GM18951 (cell line): ENCODE data around the gene RAB30.
"Not testable (repeated sequence)": the region's sequence is repeated elsewhere in the genome, so short reads cannot be mapped to it uniquely, and the experiment has no call there.

Experiments used
- POLR2A ChIP-seq: IDR thresholded peaks from 4 replicates; pipeline ENCODE4 v1.6.1; 2011; ENCODE audit warnings: mild to moderate bottlenecking; ENCODE audit not compliant: insufficient read length, insufficient read depth; ENCODE audit errors: extremely low read depth
- in situ Hi-C: fragments of 300-500 bp; cut with MboI; formaldehyde crosslinking; loops from one replicate; pipeline ENCODE4 v1.12.0; 2022; ENCODE audit warnings: low sequenced_read_pairs, mixed read lengths, inconsistent platforms; ENCODE audit not compliant: unreplicated experiment

RAB30 gene

DNA sequence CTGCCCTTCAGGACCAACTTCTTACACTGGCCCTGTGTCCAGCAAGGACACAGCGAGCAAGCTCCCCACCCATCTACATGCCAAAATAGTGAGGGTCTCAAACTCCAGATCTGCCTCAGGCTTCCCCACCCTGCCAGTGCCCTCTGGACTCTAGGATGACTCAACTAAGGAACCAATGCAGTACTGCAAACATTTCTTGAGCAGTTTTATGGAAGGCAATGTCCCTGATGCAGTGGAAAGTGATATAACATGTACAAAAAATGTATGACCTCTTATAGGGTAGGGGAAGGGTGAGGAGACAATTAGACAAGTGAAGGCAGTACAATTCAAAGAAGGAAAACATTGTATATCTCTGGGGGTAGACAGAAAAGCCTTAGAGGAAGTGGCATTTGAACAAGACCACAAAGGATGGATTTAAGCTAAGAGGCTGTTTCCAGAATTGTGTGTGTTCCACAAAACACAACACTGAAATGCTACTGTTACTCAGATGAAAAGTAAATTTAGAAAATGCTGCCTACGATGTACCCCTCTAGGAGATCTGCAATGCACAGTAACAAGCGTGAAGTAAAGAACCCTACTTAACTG is 47.3 kb downstream of the RAB30 start:
- in situ Hi-C loops, result no loop called here
- no peak for TF ChIP-seq POLR2A

DNA sequence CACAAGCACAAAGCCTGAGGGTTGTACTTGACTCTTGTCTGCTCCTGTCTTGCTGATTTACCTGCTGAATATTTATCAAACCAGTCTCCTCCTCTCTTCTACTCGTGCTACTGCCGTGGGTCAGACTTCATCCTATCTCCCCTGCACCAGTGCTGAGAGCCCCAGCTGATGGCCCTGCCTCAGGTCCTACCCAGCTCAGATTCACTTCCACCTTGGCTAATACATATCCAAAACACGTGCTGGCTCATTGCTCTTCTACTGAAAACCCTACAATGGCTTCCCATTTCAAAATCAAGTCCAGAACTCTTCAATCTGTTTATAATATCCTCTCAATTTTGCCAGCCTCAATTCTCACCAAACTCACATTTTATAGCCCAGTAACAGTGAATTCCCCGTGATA is 48.3 kb downstream of the RAB30 start:
- in situ Hi-C loops, result no loop called here
- TF ChIP-seq POLR2A, result no peak

DNA sequence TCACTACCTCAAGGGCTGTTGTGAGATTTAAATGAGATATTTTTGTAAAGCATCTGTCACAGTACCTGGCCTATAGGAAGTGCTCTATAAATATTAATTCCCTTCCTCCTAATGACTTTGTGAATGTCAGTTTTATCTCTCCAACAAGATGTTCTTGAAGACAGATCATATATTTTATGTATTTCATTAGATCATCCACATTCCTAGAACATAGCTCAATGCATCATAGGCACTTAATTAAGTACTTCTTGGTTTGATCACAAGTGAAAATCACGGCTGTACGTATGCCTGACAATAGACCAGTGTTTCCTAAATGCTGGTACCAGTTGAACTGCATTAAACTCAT is 49.9 kb downstream of the RAB30 start:
- TF ChIP-seq POLR2A, result no peak
- in situ Hi-C loops, result no loop called here

DNA sequence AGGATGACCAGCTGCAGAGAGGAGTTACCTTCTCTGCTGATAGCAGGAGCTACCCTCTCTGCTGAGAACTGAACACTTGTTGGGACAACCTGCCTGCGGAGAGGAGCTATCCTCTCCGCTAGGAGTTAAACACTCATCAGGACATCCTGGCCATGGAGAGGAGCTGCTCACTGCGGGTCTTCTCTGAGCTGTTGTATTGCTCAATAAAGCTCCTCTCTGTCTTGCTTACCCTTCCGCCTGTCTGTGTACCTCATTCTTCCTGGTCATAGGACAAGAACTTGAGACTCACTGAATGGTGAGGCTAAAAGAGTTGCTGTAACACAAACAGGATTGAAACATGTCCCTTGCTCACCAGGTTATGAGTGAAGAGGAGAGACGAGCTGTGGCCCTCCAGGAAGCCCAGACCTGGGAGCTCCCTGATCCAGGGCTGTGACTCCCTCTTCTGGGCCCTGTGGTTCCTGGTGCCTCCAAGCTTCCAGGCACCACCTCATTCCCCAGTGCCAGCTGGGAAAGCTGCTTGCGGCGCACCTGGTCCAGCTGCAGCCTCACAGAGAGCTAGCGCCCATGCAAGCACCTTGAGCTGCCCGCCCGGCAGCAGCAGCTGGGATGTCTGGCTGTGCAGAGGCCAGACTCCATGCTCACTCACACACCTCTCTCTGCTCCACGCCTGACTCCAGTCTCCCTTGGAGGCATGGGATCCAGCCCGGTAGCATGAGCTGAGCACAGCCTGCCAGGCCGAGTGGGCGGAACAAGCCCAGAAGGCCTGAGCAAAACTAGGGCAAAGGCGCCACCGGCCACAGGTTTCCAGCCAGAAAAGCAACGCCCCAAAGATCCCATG is 50.5 kb downstream of the RAB30 start:
- no peak for TF ChIP-seq POLR2A
- in situ Hi-C loops, result no loop called here

DNA sequence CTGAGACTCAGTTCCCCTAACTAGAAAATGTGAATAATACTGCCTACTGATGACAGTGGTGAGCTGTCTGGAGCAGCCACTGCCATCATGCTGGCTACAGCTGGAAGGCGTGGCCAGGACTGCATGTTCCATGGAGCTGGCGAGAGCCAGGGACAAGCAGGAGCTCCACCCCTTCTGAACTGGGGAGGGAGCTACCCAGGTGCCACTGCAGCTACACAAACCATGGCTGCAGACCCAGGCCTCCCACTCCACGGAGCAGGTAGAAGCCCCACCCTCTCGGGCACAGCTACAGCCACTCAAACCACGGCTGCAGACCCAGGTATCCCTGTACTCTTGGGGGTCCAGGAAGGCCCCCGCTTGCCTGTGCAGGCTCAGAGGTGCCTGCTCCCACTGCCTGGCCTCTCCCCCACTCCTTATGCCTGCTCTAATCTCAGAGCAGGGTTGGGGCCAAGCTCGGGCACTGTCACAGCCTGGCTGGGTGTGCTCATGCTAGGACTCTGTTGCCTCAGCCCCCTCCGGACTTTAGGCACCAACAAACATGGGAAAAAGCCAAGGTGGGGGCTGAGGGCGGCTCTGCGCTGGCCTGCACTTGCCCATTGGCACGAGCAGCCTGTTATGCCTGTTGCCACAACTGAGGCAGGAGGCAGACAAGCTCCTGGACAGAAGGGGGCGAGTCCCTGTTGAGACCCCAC is 51.7 kb downstream of the RAB30 start:
- no peak for TF ChIP-seq POLR2A
- in situ Hi-C loops, result no loop called here

DNA sequence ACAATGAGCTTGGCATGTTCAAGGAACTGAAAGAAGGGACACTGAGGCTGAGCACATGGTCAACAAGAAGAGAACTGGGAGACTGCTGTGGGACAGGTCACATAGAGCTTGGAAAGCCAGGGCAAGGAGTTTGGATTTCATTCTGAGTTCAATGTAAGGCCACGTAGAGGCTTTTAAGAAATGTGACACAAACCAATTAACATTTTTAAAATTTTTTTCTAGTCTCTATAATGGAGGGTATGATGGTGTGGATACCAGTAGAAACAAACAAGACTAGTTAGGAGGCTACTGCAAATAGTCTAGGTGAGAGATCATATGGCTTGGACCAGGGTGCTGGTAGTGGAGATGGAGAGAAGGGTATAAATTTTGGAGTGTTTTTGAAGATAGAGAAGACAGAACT is 56.7 kb downstream of the RAB30 start:
- in situ Hi-C loops, result no loop called here

DNA sequence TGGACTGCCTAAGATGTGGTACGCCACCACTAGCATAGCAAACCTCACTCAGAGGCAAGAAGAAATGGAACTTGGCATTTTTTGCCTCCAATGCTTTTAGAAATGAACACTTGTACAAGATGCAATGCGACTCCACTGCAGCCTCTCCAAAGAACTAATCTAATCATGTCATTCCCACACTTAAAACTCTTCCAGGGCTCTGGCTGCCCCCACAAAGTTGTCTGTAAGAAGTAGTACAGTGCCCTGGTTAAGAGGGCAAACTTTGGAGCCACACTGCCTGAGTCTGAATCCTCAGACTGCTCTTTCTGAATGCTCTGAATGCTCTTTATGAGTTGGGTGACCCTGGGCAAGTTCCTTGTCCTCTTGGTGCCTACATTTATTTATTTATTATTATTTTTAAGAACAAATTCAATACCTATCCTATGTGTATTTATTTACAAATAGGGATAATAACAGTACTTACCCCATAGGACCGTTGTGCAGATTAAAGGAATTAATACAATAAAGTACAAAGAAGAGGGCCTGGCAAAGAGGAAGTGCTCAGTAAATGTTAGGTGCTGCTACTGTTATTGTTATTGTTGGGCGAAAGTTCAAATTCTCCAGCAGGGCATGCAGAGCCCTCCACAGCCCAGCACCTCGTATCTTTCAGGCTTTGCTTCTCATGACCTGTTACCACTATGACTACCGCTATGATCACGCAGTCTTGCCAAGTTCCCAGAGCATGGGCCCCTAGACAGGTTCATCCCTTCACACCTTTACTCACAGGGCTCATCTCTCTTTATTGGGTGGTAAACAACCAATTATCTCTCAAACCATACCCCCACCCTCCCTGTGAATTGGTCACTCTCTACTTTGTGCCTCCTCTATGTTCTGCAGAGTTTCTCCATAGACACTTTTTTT is 59.3 kb downstream of the RAB30 start:
- in situ Hi-C loops, result no loop called here
- TF ChIP-seq POLR2A, result no peak

More for the DNA sequence above, 56.7 kb downstream of the RAB30 start:
- TF ChIP-seq POLR2A, result no peak

DNA sequence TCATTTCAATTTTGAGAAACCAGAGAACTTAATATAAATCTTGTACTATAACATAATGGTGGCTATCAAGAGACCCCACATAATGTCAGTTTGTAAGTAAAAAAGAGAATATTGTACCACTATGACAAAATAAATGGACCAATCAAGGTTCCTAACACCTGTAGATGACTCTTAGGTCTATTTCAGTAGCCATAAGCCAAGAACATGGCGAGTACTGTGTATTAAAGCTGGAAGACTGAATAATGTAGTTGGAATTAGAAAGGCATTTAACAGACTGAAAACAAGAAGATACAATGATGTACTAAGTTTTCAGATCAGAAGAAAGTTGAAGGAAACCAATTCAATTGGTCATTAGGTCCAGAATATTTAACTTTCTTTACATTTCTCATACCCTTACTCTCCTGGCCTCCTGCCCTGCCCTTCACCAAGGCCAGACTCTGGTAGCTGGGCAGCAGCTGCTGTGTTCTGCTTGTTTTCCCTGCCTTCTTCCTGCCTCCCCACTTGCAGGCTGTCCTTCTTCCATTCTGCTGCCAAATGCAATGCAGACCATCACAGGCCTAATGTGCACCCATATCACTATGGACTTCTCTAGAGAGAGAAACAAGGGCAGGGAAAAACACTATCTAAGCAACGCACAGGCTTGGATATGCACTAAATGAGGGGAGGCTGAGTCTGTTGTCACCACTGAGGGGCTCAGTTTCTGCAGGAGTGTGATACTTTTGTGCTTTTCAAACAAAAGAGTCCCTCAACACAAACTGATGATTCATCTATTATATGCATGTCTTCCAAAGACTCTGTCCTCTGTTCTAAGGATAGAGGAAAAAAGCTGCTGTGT is 60.1 kb downstream of the RAB30 start:
- no peak for TF ChIP-seq POLR2A
- in situ Hi-C loops, result no loop called here

DNA sequence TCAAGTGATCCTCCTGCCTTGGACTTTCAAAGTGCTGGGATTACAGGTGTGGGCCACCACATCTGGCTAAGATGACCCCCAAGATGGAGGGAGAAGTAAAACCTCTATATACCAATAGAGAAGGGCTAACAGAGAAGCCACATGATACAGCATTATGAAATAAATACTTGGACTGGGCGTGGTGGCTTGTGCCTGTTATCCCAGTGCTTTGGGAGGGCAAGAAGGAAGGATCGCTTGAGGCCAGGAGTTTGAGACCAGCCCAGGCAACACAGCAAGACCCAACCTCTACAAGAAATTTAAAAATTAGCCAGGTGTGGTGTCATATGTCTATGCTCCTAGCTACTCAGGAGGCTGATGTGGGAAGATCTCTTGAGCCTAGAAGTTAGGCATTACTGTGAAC is 61.7 kb downstream of the RAB30 start:
- in situ Hi-C loops, result no loop called here

DNA sequence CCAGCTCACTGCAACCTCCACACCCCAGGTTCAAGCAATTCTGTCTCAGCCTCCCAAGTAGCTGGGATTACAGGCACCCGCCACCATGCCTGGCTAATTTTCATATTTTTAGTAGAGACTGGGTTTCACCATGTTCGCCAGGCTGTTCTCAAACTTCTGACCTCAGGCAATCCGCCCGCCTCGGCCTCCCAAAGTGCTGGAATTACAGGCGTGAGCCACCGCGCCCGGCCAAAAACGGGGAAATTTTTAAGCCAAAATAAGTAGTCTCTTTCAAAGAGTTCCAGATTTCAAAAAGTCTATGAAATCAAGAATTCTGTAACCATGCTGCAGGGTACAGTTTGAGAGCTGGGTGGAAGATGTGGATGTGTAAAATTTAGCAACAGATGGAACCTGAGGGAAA is 62.6 kb downstream of the RAB30 start:
- in situ Hi-C loops, result not testable (repeated sequence)

More for the DNA sequence above, 61.7 kb downstream of the RAB30 start:
- TF ChIP-seq POLR2A, result no peak

DNA sequence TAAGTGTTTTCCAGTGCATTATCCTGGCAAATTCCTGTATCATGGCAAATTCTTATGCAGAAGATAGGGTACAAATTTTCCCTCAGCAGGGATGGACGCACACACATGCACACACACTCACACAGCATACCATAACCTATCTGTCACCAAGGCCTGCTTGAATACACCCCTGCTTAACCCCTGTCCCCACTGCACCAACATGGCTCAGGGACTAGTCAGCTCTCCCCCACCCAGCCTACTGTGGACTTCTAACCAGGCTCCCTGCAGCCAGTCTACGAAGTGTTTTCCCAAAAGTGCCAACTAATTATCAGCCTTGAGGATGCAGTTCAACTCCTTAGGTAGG is 63.1 kb downstream of the RAB30 start:
- no peak for TF ChIP-seq POLR2A
- in situ Hi-C loops, result no loop called here

DNA sequence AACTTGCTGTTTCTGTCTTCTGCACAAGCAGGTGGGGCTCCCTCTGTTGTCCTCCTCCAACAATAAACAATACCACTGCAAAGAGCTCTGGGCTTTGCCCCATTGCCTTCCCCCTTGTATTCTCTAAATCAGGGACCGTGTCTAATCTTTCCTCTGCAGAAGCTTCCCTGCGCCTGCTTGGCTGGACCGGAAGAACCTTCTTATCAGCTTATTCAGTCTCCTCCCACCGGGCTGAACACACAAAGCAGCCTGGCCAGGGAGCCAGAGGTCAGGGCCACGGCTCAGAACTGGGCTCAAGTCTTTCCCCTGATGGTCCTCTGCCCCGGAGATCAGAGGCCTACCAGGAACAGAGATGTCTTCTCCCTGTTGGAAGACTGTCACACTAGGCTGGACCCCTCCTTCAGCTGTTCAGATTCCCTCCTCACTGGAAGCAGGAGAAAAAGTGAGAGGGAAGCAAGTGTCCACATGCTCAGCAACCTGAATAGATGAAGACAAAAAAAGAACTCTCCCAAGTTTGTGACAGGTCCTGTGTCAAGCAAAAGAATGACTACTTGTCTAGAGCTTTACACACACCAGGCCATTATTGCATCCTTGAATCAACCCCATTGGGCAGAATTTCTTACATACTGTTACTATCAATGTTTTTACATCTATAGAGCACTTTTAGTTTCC is 63.7 kb downstream of the RAB30 start:
- in situ Hi-C loops, result no loop called here
- no peak for TF ChIP-seq POLR2A
